DMS53 (cell line): ENCODE results near the gene HS2ST1.
"Not testable (repeated sequence)": the region's sequence is repeated elsewhere in the genome, so short reads cannot be mapped to it uniquely, and the experiment has no call there.

Source experiments
- DNase-seq: peaks from one replicate; lab custom pipeline; 2025; lab: John Stamatoyannopoulos, UW

HS2ST1 gene

GRCh38 chr1:87023326-87023725, 108.9 kb downstream of the HS2ST1 start:
- no peak for DNase-seq

GRCh38 chr1:87024936-87025540, 110.6 kb downstream of the HS2ST1 start:
- DNase-seq = peak; percentile 83

GRCh38 chr1:87027561-87027960, 113.1 kb downstream of the HS2ST1 start:
- not testable (repeated sequence) for DNase-seq

DNA sequence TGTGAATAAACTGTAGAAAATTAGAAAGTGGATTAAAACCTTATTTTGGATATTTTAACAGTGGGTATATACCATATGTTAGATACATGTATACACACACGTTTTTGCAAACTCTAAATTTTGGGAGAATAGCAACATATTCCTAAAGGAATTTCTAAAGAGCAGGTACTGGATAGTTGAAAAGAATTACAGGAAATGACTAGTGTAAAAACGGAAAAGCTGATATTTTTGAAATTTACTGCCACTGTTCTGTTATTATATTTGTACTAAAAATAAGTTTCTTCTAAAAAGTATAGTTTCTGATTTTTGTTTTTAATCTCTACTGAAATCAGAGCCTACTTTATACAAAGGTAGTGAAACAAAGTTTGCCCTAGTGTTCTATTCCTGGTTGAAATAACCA, 114.1 kb downstream of the HS2ST1 start:
- no peak for DNase-seq

GRCh38 chr1:87030740-87031690, 116.6 kb downstream of the HS2ST1 start:
- no peak for DNase-seq

DNA sequence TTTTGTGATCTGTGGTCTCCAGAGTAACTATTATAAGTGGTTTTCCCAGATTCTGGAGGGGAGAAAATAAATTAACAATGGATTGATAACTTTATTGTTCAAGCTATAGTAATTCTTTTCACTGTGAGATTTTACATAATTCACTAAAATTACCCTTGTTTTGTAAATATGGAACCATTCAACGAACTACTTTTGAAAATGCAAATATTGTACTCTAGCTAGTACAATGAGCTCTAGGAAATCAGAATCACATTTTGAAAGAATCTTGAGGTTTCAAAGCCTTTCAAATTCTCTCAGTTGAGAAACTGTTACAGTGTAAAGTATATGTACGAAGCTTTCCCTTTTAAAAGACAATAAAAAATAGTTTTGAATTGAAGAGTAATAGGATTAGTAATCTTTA, 119.9 kb downstream of the HS2ST1 start:
- no peak for DNase-seq

DNA sequence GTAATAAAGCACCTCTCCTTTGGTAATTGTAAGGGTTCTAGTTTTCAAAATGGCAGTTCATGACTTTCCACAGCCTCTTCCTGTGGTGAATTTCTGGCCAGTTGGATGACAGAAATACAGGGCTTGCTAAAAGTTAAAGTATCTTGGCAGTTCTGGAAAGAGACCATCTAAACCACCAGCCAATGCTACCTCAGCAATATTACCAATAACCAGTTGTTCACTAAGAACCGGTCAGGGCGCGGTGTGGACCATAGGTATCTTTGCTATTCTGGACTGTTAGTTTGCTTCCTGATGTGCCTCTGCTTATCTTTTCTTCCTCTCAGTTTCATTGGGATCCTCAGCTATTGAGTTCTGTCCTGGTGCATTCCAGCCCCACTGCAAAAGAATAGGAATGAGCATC, 124.7 kb downstream of the HS2ST1 start:
- DNase-seq = no peak

DNA sequence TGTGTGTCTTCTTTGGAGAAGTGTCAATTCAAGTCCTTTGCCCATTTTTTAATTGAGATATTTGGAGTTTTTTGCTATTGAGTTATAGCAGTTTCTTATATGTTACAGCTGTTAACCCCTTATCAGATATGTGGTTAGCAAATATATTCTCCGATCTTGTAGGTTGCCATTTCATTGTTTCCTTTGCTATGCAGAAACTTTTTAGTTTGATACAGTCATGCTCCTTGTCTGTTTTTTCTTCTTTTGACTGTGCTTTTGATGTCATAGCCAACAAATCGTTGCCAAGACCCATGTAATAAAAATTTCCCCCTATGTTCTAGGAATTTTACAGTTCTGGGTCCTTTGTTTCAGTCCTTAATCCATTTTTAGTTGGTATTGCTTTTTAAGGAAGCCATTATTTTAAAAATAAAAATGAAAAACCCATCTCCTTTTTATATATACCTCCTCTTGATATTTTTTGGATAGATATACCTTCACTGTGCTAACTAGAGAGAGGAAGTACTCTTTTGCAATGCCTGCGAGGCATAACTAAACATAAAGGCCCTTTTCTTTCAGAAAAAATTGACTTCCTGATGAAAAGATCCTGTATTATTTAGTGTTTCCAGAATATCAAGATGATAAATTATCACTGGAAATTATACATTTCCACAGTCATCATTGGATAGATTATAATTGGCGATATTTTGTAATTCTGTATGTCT, 127.8 kb downstream of the HS2ST1 start:
- no peak for DNase-seq

DNA sequence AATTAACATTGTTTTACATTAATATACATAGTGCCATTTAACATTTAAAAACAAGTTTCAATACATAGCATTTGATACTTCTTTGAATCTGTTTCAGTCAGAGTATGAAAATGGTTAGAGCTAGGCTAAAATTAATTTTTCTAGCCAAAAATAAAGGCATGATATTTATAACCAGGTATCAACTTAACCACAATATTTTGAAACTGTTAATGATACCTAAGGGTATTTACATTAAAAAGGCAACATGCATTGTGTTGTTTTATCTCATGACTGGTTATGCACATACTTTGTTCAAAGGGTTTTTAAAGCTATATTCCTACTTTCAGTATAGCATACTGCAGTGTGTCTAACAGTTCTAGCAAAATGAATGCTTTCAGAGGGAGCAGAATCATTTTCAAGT, 130.0 kb downstream of the HS2ST1 start:
- no peak for DNase-seq

GRCh38 chr1:87044840-87045239, 130.4 kb downstream of the HS2ST1 start:
- no peak for DNase-seq

GRCh38 chr1:87045761-87046304, 131.4 kb downstream of the HS2ST1 start:
- no peak for DNase-seq

- no peak for DNase-seq
Measured at GRCh38 chr1:87046951-87047350, 132.5 kb downstream of the HS2ST1 start.

GRCh38 chr1:87048237-87048636, 133.8 kb downstream of the HS2ST1 start:
- DNase-seq = no peak

GRCh38 chr1:87051965-87052364, 137.5 kb downstream of the HS2ST1 start:
- DNase-seq = no peak

DNA sequence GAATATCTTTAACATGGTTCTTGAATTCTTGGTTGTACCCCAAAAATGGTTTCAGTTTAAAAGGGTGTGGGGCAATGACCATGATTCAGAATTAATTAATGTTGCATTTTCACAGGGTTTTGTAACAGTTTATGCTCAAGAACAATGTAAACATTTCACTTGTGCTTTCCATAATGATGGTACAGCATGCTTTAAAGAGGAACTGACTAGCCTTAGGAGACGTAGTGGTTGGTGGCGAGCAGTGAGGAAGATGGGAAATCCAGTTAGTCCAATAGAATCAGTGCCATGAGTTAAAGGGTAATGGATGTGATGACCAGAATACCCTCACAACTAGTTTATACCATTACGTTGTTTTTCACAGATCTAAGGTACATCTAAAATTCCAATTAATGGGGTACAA, 138.0 kb downstream of the HS2ST1 start:
- no peak for DNase-seq

GRCh38 chr1:87052961-87053360, 138.5 kb downstream of the HS2ST1 start:
- no peak for DNase-seq

- DNase-seq = no peak
Measured at GRCh38 chr1:87053446-87053845, 139.0 kb downstream of the HS2ST1 start.

GRCh38 chr1:87056974-87057373, 142.5 kb downstream of the HS2ST1 start:
- DNase-seq = no peak

- DNase-seq = no peak
Measured at GRCh38 chr1:87058343-87058649, 143.9 kb downstream of the HS2ST1 start.

DNA sequence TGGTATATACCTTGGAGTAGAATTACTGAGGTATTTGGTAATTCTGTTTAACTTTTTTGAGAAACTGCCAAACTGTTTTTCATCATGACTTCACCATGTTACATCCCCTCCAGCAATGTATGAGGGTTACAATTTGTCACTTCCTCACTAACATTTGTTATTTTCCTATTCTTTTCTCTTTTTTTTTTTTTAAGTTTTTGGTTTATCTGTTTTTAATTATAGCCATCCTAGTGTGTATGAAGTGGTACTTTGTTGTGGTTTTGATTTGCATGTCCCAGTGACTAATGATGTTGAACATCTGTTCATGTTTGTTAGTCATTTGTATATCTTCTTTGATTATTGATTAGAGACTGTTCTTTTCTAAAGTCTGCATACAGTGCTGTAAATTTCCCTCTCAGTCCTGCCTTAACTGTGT, 147.3 kb downstream of the HS2ST1 start:
- DNase-seq = no peak

GRCh38 chr1:87062687-87063086, 148.3 kb downstream of the HS2ST1 start:
- no peak for DNase-seq

GRCh38 chr1:87064309-87064708, 149.9 kb downstream of the HS2ST1 start:
- DNase-seq = no peak

DNA sequence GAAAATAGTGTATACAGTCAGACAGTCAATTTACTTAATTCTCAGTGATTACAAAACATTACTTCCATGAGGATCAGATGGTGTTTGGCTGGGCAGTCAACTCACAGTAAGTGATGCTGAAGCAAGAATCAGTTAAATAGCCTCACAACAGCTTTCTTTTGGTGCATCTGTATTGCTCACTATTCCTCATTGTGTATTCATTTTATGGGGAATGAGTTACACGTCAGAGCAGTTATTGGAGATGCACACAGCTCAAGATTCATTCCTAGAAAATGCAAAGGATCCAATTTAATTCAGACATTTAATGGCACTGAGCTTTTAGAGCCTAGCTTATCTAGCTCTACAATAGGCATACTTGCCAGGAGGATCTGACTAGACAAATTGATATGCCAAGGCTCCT, 150.6 kb downstream of the HS2ST1 start:
- no peak for DNase-seq
